NCI-H1436 treated with DMSO at 0.1 percent for 48 hours (cell line): ENCODE measurements around the gene H2BK1.
A peak's percentile ranks its signal among the peaks of the same experiment; 100 is the strongest.

Experiments used
- DNase-seq: peaks from one replicate; lab custom pipeline; 2025; lab: John Stamatoyannopoulos, UW

The H2BK1 gene

GRCh38 chr7:151201751-151202150 is 8.5 kb downstream of the H2BK1 start:
- DNase-seq = no peak

DNA sequence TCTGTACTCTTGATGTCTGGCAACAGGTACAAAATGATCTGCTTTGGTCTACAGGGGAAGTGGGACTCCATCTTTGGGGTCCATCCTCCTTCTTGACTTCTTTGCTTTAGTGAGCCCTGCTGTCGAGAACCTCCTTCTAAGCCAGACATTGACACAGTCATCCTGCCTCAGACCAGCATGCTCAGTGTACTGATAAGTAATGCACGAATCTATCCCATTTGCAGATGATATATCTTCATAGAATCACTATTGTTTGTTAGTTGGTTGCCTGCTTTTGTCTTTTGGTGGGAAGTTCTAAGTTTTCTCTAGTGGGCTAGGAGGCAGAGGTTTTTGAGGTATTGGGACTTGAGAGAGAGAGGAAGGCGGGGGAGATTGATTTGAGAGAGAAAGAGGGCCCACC is 8.9 kb downstream of the H2BK1 start:
- no peak for DNase-seq

- DNase-seq = peak; percentile 51
Measured at GRCh38 chr7:151198945-151199848, 11.1 kb downstream of the H2BK1 start.

- no peak for DNase-seq
Measured at GRCh38 chr7:151197932-151198331, 12.4 kb downstream of the H2BK1 start.

GRCh38 chr7:151195616-151196450 is 14.5 kb downstream of the H2BK1 start:
- DNase-seq = no peak

DNA sequence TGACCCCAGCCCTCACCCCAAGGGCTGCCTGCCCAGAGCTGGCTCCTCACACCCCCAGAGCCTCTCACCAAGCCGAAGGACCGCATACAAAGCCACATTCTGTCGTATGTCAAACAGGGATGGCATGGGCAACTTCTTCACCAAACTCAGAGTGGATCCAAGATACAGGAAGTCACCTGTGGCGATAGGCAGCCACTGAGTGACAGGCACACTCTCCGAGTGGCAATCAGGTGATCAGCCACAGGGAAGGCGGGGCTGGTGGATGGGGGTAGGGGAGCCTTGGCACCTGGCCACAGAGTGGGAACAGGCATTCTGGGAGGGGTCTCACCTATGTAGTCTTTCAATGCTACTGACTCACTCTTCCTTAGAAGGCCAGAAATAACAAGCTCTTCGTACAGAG is 16.1 kb downstream of the H2BK1 start:
- no peak for DNase-seq

- DNase-seq = no peak
Measured at GRCh38 chr7:151193203-151193978, 16.9 kb downstream of the H2BK1 start.

GRCh38 chr7:151192002-151192539 is 18.2 kb downstream of the H2BK1 start:
- no peak for DNase-seq

GRCh38 chr7:151191544-151191943 is 18.7 kb downstream of the H2BK1 start:
- no peak for DNase-seq

DNA sequence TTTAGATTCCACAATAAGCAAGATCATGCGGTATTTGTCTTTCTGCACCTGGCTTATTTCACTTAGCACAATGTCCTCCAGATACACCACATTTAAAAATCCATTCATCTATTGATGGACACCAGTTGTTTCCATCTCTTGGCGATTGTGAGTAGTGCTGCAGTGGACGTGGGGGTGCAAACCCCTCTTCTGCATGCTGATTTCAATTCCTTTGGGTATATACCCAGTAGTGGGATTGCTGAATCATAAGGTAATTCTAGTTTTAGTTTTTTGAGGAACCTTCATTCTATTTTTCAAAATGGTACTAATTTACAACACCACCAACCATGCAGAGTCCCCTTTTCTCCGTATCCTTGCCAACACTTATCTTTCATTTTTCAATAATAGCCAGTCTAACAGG is 21.2 kb downstream of the H2BK1 start:
- DNase-seq = no peak

DNA sequence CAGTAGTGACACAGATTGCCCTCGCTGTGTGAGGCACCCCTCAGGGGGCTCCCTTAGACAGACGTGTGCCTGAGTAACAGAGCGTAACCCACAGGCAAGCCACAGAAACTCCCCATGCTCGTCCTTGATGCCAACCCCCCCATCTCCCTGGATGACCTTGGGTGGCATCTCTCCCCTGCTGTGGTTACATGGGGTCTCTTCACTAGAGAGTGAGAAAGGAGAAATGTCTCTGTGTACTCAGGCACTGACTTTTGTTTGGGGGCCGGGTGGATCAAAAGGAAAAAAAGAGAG is 22.1 kb downstream of the H2BK1 start:
- DNase-seq = no peak

DNA sequence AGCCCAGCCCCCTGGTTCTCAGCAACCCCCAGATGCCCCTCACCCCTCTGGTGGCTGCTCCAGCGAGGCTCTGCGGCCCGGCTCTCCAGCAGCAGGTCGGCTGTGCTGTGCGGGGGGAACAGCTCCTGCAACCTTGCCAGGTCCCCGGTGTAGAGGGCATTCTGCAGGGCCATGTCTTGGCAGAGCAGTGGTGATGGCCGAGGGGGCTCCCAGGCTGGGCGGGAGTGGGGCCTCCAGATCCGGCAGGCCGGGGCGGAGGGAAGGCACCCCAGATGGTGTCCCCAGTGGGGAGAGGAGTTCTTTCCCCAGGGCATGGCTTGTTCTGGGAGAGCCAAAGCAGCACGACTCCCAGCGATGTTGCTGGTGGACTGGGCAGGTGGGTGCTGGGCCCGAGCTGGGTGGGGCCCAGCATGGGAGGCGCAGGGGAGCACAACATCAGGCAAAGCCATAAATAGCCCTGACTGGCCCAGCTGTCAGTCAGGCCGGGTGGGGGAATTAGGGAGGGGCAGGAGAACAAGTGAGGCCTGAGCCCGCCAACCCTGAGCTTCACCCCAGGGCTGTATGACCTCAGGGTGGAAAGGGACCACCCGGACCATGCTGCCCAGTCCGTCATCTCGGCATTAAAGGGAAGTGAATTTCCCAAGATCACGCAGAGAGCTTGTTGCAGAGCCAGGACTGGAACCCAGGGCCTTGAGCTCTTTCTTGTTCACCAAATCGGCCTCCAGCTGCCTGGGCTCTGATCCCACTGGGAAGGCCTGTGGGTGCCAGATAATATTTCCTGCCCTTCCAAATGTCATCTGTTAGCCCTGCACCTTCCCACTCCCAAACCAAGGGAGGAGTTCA is 22.7 kb downstream of the H2BK1 start:
- no peak for DNase-seq

DNA sequence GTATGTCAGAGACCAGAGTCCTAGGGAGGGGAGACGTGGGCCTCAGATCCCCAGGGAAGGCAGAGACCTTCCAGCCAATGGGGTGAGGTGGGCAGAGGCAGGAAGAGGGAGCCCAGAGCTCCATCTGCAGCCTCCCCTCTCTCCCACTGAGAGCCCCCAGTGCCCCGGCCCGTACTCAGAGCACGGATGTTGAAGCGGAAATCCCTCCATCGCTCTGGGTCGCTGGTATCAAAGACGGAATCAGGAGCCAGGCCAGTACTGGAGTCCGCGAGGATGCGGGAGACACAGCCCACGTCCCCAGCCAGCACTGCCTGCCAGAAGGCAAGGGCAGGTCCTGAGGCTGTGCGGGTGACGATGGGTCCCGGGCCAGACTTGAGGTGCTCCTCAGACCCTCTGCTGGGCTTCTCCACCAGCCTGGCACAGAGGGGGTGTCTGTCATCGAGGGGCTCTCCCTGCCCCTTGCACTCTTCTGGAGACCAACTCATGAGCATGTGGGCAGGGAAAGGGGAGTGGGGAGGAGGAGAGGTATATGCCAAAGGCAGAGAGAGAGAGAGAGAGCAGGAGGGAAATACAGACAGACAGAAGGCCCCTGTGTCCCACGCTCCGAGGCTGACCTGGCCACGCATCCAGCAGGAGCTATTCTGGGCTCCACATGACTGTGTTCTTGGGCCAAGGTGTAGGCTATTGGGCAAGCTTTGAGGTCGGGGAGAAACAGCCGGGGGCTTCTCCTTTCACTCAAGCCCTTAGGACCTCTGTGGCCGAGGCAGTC is 23.5 kb downstream of the H2BK1 start, which contains the start of gene ASB10:
ASB10 (minus strand) TSS at position 611 of the 769 bp plus-strand sequence; CDS start at position 491, 120 bp downstream.
- no peak for DNase-seq

- no peak for DNase-seq
Measured at GRCh38 chr7:151185762-151186639, 24.3 kb downstream of the H2BK1 start.

DNA sequence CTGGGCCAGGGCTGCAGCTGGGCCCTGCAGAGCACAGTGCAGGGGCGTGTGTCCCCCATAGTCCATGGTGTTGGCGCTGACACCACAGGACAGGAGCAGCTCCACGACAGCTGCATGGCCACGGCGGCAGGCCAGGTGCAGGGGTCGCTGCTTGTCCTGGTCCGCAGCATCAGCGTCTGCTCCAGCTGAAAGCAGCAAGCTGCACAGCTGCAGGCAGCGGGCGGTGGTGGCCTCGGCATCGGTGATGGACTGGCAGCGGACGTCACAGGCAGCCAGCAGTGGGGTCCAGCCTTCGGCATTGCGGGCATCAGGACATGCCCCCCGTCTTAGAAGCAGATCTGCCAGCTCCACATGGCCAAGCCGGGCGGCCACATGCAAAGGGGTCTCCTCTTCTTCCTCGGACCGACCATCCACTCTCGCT is 29.3 kb downstream of the H2BK1 start:
- no peak for DNase-seq

- no peak for DNase-seq
Measured at GRCh38 chr7:151179946-151180345, 30.3 kb downstream of the H2BK1 start.

- no peak for DNase-seq
Measured at GRCh38 chr7:151179287-151179860, 30.9 kb downstream of the H2BK1 start.

- no peak for DNase-seq
Measured at GRCh38 chr7:151178831-151179230, 31.5 kb downstream of the H2BK1 start.

- no peak for DNase-seq
Measured at GRCh38 chr7:151178236-151178635, 32.1 kb downstream of the H2BK1 start.
